Urothelium cell line (cell line): ENCODE results near the gene ZNF106.

Experiments used
- DNase-seq: peaks from one replicate; pipeline ENCODE4 v3.0.0; 2011; ENCODE audit warnings: low spot score, mixed read lengths
- FAIRE-seq: peaks from 2 replicates; lab custom pipeline; 2011; peaks lifted over from hg19 to GRCh38; lab: Jason Lieb, UNC

The ZNF106 gene

GRCh38 chr15:42373274-42373673 is 117.7 kb downstream of the ZNF106 start:
- no peak for DNase-seq
- no peak for FAIRE-seq

GRCh38 chr15:42371096-42371495 is 119.8 kb downstream of the ZNF106 start:
- no peak for FAIRE-seq

GRCh38 chr15:42368096-42368495 is 122.8 kb downstream of the ZNF106 start:
- FAIRE-seq (no peak), DNase-seq (no peak)

More at GRCh38 chr15:42371096-42371495, 119.8 kb downstream of the ZNF106 start:
- DNase-seq: no peak

- FAIRE-seq (no peak), DNase-seq (no peak)
Observed at GRCh38 chr15:42367041-42367440, 123.9 kb downstream of the ZNF106 start.

- no peak for DNase-seq
- no peak for FAIRE-seq
Observed at GRCh38 chr15:42365921-42366550, 124.9 kb downstream of the ZNF106 start.

GRCh38 chr15:42364529-42364928 is 126.4 kb downstream of the ZNF106 start:
- DNase-seq (no peak), FAIRE-seq (no peak)

- DNase-seq (no peak), FAIRE-seq (no peak)
Observed at GRCh38 chr15:42363942-42364341, 127.0 kb downstream of the ZNF106 start.

GRCh38 chr15:42363487-42363886 is 127.5 kb downstream of the ZNF106 start:
- DNase-seq (no peak), FAIRE-seq (no peak)
